Calu3 (cell line): ENCODE results near the gene ACAP2. TPM values are rescaled to one million over a fixed set of nuclear protein-coding genes. Genes with fewer than 3 reads are reported as not detected.

Source experiments
- BruUV-seq: library from RNA; stranded (reverse); fragments of 400-500 nt; replicated peaks from 2 replicates; lab custom pipeline; 2021; lab: Mats Ljungman, UMichigan
- CTCF ChIA-PET: fragments of 300-600 bp; sonication (Branson Sonifier 250); formaldehyde crosslinking; loops from one replicate; lab custom pipeline; 2022; ENCODE audit warnings: antibody characterized with exemption; lab: Charles Lee
- DNase-seq: peaks from one replicate; pipeline ENCODE4 v3.0.0; 2022
- H3K27ac Mint-ChIP-seq: one replicate; pipeline ENCODE4 v1.8.0; 2022; ENCODE audit warnings: mixed read lengths; ENCODE audit not compliant: unreplicated experiment
- H3K27me3 Mint-ChIP-seq: one replicate; pipeline ENCODE4 v1.8.0; 2022; ENCODE audit warnings: mixed read lengths; ENCODE audit not compliant: unreplicated experiment
- H3K36me3 Mint-ChIP-seq: one replicate; pipeline ENCODE4 v1.8.0; 2022; ENCODE audit warnings: mild to moderate bottlenecking, moderate library complexity, mixed read lengths; ENCODE audit not compliant: insufficient read depth, unreplicated experiment
- H3K4me1 Mint-ChIP-seq: one replicate; pipeline ENCODE4 v1.8.0; 2022; ENCODE audit warnings: mild to moderate bottlenecking, low read depth, mixed read lengths; ENCODE audit not compliant: unreplicated experiment
- H3K4me3 Mint-ChIP-seq: one replicate; pipeline ENCODE4 v1.8.0; 2022; ENCODE audit warnings: mild to moderate bottlenecking, low read depth, moderate library complexity, mixed read lengths; ENCODE audit not compliant: unreplicated experiment
- H3K9me3 Mint-ChIP-seq: one replicate; pipeline ENCODE4 v1.8.0; 2022; ENCODE audit warnings: low read depth, mixed read lengths; ENCODE audit not compliant: unreplicated experiment
- CTCF ChIP-seq: fragments of 200-600 bp; IDR thresholded peaks from one replicate; pipeline ENCODE4 v1.8.0; 2022; ENCODE audit warnings: antibody characterized with exemption; ENCODE audit not compliant: unreplicated experiment
- intact Hi-C: fragments of 100-400 bp; cut with micrococcal nuclease; formaldehyde crosslinking; loops from one replicate; pipeline ENCODE4 v1.10.0; 2022; ENCODE audit not compliant: unreplicated experiment
- total RNA-seq: library from RNA; stranded (reverse); gene quantifications from 2 replicates; pipeline ENCODE4 v1.2.3, GENCODE V29; 2022

The ACAP2 gene
- total RNA-seq, 1 experiment from 2014 or later = 74.0 TPM

- TF ChIP-seq CTCF = no peak
- DNase-seq = no peak
- intact Hi-C loops = no loop called here
- CTCF ChIA-PET = no interaction called here
- peaks cover 9% of the 10 kb centered on the region for H3K4me1 Mint-ChIP-seq
- H3K27ac Mint-ChIP-seq = no peak overlapping the region
- no peaks in the 10 kb centered on the region for H3K9me3 Mint-ChIP-seq
- no TSS peak for BruUV-seq
- no peak overlapping the region for H3K4me3 Mint-ChIP-seq
- H3K36me3 Mint-ChIP-seq = no peaks in the 10 kb centered on the region
- H3K27me3 Mint-ChIP-seq = no peaks in the 10 kb centered on the region
Observed at GRCh38 chr3:195453236-195453635, 10.4 kb upstream of the ACAP2 start.

GRCh38 chr3:195451373-195452015 lies 8.7 kb upstream of the ACAP2 start:
- H3K36me3 Mint-ChIP-seq = no peaks in the 10 kb centered on the region
- DNase-seq = no peak
- CTCF ChIA-PET = no interaction called here
- intact Hi-C loops = no loop called here
- H3K4me1 Mint-ChIP-seq = peaks cover 8% of the 10 kb centered on the region
- H3K27ac Mint-ChIP-seq = no peak overlapping the region
- no TSS peak for BruUV-seq
- H3K4me3 Mint-ChIP-seq = no peak overlapping the region
- no peaks in the 10 kb centered on the region for H3K27me3 Mint-ChIP-seq
- no peaks in the 10 kb centered on the region for H3K9me3 Mint-ChIP-seq
- no peak for TF ChIP-seq CTCF

- Mint-ChIP-seq H3K4me3 (no peak overlapping the region), H3K27me3 (no peaks in the 10 kb centered on the region), H3K9me3 (no peaks in the 10 kb centered on the region), H3K27ac (no peak overlapping the region), H3K36me3 (no peaks in the 10 kb centered on the region), H3K4me1 (peaks cover 8% of the 10 kb centered on the region)
- CTCF ChIA-PET = no interaction called here
- no peak for DNase-seq
- no TSS peak for BruUV-seq
- TF ChIP-seq CTCF = no peak
- intact Hi-C loops = no loop called here
Observed at GRCh38 chr3:195450731-195451229, 8.0 kb upstream of the ACAP2 start.

- BruUV-seq = no TSS peak
- Mint-ChIP-seq H3K27me3 (no peaks in the 10 kb centered on the region), H3K36me3 (peaks cover 5% of the 10 kb centered on the region), H3K4me1 (peaks cover 18% of the 10 kb centered on the region), H3K9me3 (no peaks in the 10 kb centered on the region), H3K27ac (no peak overlapping the region), H3K4me3 (no peak overlapping the region)
- CTCF ChIA-PET = interaction anchor here (0.6 kb wide), 1 partner anchor 183 kb away, joined by 3 read pairs; no protein-coding TSS in a partner anchor
- intact Hi-C loops = no loop called here
- TF ChIP-seq CTCF = no peak
- no peak for DNase-seq
Observed at GRCh38 chr3:195448205-195448875, 5.5 kb upstream of the ACAP2 start.
